HepG2 (cell line): Measurements from ENCODE around the gene ELL. TPM values are rescaled to one million over a fixed set of nuclear protein-coding genes. Genes with fewer than 3 reads are reported as not detected.

Source experiments
- ATAC-seq: fragments of 200-7000 bp; cut with Tn5 transposase; 3 replicates; pipeline ENCODE4 v1.9.1; 2020; ENCODE audit warnings: mild to moderate bottlenecking, moderate library complexity
- BruUV-seq: library from RNA; stranded (reverse); fragments of 400-500 nt; replicated peaks from 2 replicates; lab custom pipeline; 2021; lab: Mats Ljungman, UMichigan
- CTCF ChIA-PET: fragments of 300-600 bp; formaldehyde crosslinking; extraction: SDS; loops from one replicate; lab custom pipeline; 2021; ENCODE audit warnings: low total read pairs, inconsistent platforms, low intra/inter-chr PET ratio; lab: Yijun Ruan, JAX
- POLR2A ChIA-PET: fragments of 350-600 bp; sonication (Branson Sonifier 250); formaldehyde crosslinking; loops from one replicate; lab custom pipeline; 2020; ENCODE audit warnings: antibody characterized with exemption, inconsistent platforms; lab: Yijun Ruan, JAX
- DNase-seq: peaks from one replicate; pipeline ENCODE4 v3.0.0-alpha.2; 2015; ENCODE audit warnings: low spot score
- FAIRE-seq: peaks from 3 replicates; lab custom pipeline; 2011; peaks lifted over from hg19 to GRCh38; lab: Jason Lieb, UNC
- H2AFZ ChIP-seq: one replicate; pipeline ENCODE4 v1.6.1; 2011; ENCODE audit warnings: low read length, inconsistent platforms
- H3K27ac ChIP-seq: fragments of 300-600 bp; 3 replicates; pipeline ENCODE4 v1.8.0; 2011; ENCODE audit warnings: mixed run types, mild to moderate bottlenecking, mixed read lengths, low read length, inconsistent platforms; ENCODE audit not compliant: insufficient read depth; ENCODE audit errors: extremely low read length
- H3K27me3 ChIP-seq, 2 experiments: fragments of 200-600 bp in 1 of 2; 2 replicates in 1 of 2; 3 replicates in 1 of 2; pipeline versions ENCODE4 v1.6.0 to v1.8.0; 2011; ENCODE audit warnings: low read length in 2 of 2, mild to moderate bottlenecking in 2 of 2, moderate library complexity in 2 of 2, inconsistent platforms in 1 of 2; ENCODE audit not compliant: insufficient read depth in 2 of 2, control insufficient read depth in 1 of 2
- H3K36me3 ChIP-seq, 2 experiments: fragments of 200-600 bp in 1 of 2; replicated peaks in 1 of 2; 2 replicates in 1 of 2; 3 replicates in 1 of 2; pipeline versions ENCODE4 v1.5.1 to v1.8.0; 2011; ENCODE audit warnings: low read length in 2 of 2, inconsistent platforms in 1 of 2; ENCODE audit not compliant: insufficient read depth in 2 of 2, control insufficient read depth in 1 of 2
- H3K4me1 ChIP-seq: 2 replicates; pipeline ENCODE4 v1.5.1; 2012; ENCODE audit warnings: low read length, inconsistent platforms; ENCODE audit not compliant: insufficient read depth
- H3K4me2 ChIP-seq: 2 replicates; pipeline ENCODE4 v1.6.0; 2011; ENCODE audit warnings: low read depth, low read length, inconsistent platforms
- H3K4me3 ChIP-seq, 3 experiments: fragments of 200-600 bp in 1 of 3; sonication (generic), shearing (Covaris generic) in 1 of 3; replicated peaks in 1 of 3; 2 replicates each; pipeline ENCODE4 v1.5.1; 2011 to 2016; ENCODE audit warnings: low read length in 3 of 3, inconsistent platforms in 2 of 3, low read depth in 2 of 3, mild to moderate bottlenecking in 2 of 3, control low read depth in 1 of 3, mixed read lengths in 1 of 3; ENCODE audit not compliant: insufficient read depth in 1 of 3
- H3K79me2 ChIP-seq: one replicate; pipeline ENCODE4 v1.6.1; 2011; ENCODE audit warnings: low read length, inconsistent platforms; ENCODE audit not compliant: insufficient read depth
- H3K9ac ChIP-seq: 2 replicates; pipeline ENCODE4 v1.6.0; 2011; ENCODE audit warnings: mild to moderate bottlenecking, low read depth, low read length, inconsistent platforms; ENCODE audit not compliant: insufficient read depth
- H3K9me3 ChIP-seq: 2 replicates; pipeline ENCODE4 v1.5.1; 2012; ENCODE audit warnings: mild to moderate bottlenecking, low read length
- H4K20me1 ChIP-seq: 2 replicates; pipeline ENCODE4 v1.6.0; 2011; ENCODE audit warnings: inconsistent platforms, mild to moderate bottlenecking, low read length, moderate library complexity; ENCODE audit not compliant: insufficient read depth
- CHCHD3 ChIP-seq: sonication (generic); formaldehyde crosslinking; IDR thresholded peaks from 2 replicates; pipeline ENCODE4 v1.8.0; 2022; ENCODE audit warnings: mild to moderate bottlenecking, missing genetic modification reagents, moderate library complexity
- FOXO1 ChIP-seq: sonication (generic); formaldehyde crosslinking; IDR thresholded peaks from 2 replicates; pipeline ENCODE4 v1.4.0; 2020; ENCODE audit warnings: missing genetic modification reagents
- HBP1 ChIP-seq: IDR thresholded peaks from 2 replicates; pipeline ENCODE4 v1.6.1; 2016; ENCODE audit warnings: low read depth, control low read depth
- HOXA3 ChIP-seq: sonication (generic); formaldehyde crosslinking; IDR thresholded peaks from 2 replicates; pipeline ENCODE4 v1.5.0; 2020; ENCODE audit warnings: missing genetic modification reagents
- LCORL ChIP-seq, 2 experiments: fragments of 450-650 bp in 1 of 2; sonication (generic) in 1 of 2; formaldehyde crosslinking in 1 of 2; IDR thresholded peaks; 2 replicates each; pipeline versions ENCODE4 v1.5.0 to v1.6.1; 2017 to 2020; ENCODE audit warnings: antibody characterized with exemption in 1 of 2, missing genetic modification reagents in 1 of 2
- PHF21A ChIP-seq: sonication (generic); formaldehyde crosslinking; IDR thresholded peaks from 2 replicates; pipeline ENCODE4 v1.5.0; 2020; ENCODE audit warnings: mild to moderate bottlenecking, missing genetic modification reagents
- ZBTB4 ChIP-seq: sonication (generic); formaldehyde crosslinking; IDR thresholded peaks from 2 replicates; pipeline ENCODE4 v1.4.0; 2020; ENCODE audit warnings: missing genetic modification reagents, mild to moderate bottlenecking, borderline replicate concordance
- ZMYM3 ChIP-seq: sonication (generic); formaldehyde crosslinking; IDR thresholded peaks from 2 replicates; pipeline ENCODE4 v1.5.1; 2020; ENCODE audit warnings: mild to moderate bottlenecking, missing genetic modification reagents
- ZNF18 ChIP-seq: sonication (generic); formaldehyde crosslinking; IDR thresholded peaks from 2 replicates; pipeline ENCODE4 v1.8.0; 2022; ENCODE audit warnings: mild to moderate bottlenecking, missing genetic modification reagents; ENCODE audit not compliant: insufficient replicate concordance
- ZNF335 ChIP-seq: sonication (generic); formaldehyde crosslinking; IDR thresholded peaks from 2 replicates; pipeline ENCODE4 v1.4.0; 2020; ENCODE audit warnings: missing genetic modification reagents
- ZNF605 ChIP-seq: sonication (generic); formaldehyde crosslinking; IDR thresholded peaks from 2 replicates; pipeline ENCODE4 v1.8.0; 2022; ENCODE audit warnings: mild to moderate bottlenecking, missing genetic modification reagents
- ZNF709 ChIP-seq: sonication (generic); formaldehyde crosslinking; IDR thresholded peaks from 2 replicates; pipeline ENCODE4 v1.5.0; 2020; ENCODE audit warnings: mild to moderate bottlenecking, missing genetic modification reagents
- ZNF839 ChIP-seq: sonication (generic); formaldehyde crosslinking; IDR thresholded peaks from 2 replicates; pipeline ENCODE4 v1.4.0; 2020; ENCODE audit warnings: missing genetic modification reagents, mild to moderate bottlenecking, borderline replicate concordance
- WGBS: methylation state at CpG from one replicate; pipeline ENCODE4 v1.1.6; 2017; ENCODE audit warnings: low lambda C conversion rate; 5-methylcytosine and 5-hydroxymethylcytosine counted together
- in situ Hi-C: cut with HindIII; loops from 2 replicates; pipeline ENCODE4 v1.10.0; 2017; ENCODE audit warnings: low pct_unique_long_range_greater_than_20kb; ENCODE audit not compliant: extremely low pct_ligation_motif_present
- intact Hi-C: fragments of 100-400 bp; cut with micrococcal nuclease; formaldehyde crosslinking; loops from one replicate; pipeline ENCODE4 v1.10.0; 2022; ENCODE audit not compliant: unreplicated experiment
- polyA plus RNA-seq, 8 experiments: library from polyadenylated mRNA; depleted of rRNA in 3 of 8; stranded (reverse) in 7 of 8; unstranded in 1 of 8; fragments of >200 nt; fragmentation: Illumina TruSeq in 4 of 8; extraction: Trizol in 4 of 8; gene quantifications; 2 replicates each; pipeline versions ENCODE4 v1.2.1 to v1.2.3, GENCODE V29; 2011 to 2016; ENCODE audit warnings: low read depth in 4 of 8, missing spikeins in 1 of 8, mixed read lengths in 1 of 8; ENCODE audit not compliant: insufficient read depth in 1 of 8
- total RNA-seq, 5 experiments: library from RNA; depleted of rRNA; stranded (reverse); fragments of >200 nt; fragmentation: Illumina TruSeq; extraction: Trizol; gene quantifications; 2 replicates each; pipeline ENCODE4 v1.2.3, GENCODE V29; 2016; ENCODE audit warnings: low read depth in 1 of 5

ELL gene
- total and polyA plus RNA-seq, 2 of the 13 experiments (the other 11 are each of a cell fraction or from before 2014, with no cell fraction given) = 3.7 to 5.4 TPM

GRCh38 chr19:18536475-18536874 is 14.6 kb upstream of the ELL start:
- WGBS = 96% methylated on average over 9 of the region's 10 CpGs
- no peaks in the 10 kb centered on the region for H3K27me3 ChIP-seq
- FAIRE-seq = no peak
- no peak overlapping the region for H3K4me2 ChIP-seq
- DNase-seq = no peak
- H3K9me3 ChIP-seq = no peaks in the 10 kb centered on the region
- no peak overlapping the region for H2AFZ ChIP-seq
- no peak for ATAC-seq
- H3K4me1 ChIP-seq = no peaks in the 10 kb centered on the region
- TF ChIP-seq ZBTB4 (CRISPR knock-in tag) = no peak
- no peak for TF ChIP-seq ZNF839 (CRISPR knock-in tag)
- no peak for TF ChIP-seq ZNF709 (CRISPR knock-in tag)
- no peak for TF ChIP-seq LCORL (IDR thresholded peaks at IDR 0.05)
- no peak for TF ChIP-seq LCORL (CRISPR knock-in tag; IDR thresholded peaks at IDR 0.05)
- H3K27ac ChIP-seq = no peak overlapping the region
- no peaks in the 10 kb centered on the region for H3K79me2 ChIP-seq
- in situ Hi-C loops = no loop called here
- H3K9ac ChIP-seq = no peak overlapping the region
- peaks cover 5 to 35% of the 10 kb centered on the region in 2 experiments for H3K36me3 ChIP-seq
- H3K4me3 ChIP-seq = no peak overlapping the region
- intact Hi-C loops = no loop called here
- BruUV-seq = no TSS peak
- H4K20me1 ChIP-seq = no peaks in the 10 kb centered on the region
- ChIA-PET CTCF (no interaction called here), POLR2A (no interaction called here)

- no peaks in the 10 kb centered on the region for H3K9me3 ChIP-seq
- no peaks in the 10 kb centered on the region for H3K4me1 ChIP-seq
- ATAC-seq (no peak), DNase-seq (no peak), FAIRE-seq (no peak)
- intact Hi-C loops (no loop called here), in situ Hi-C loops (no loop called here)
- no peak overlapping the region for H3K27ac ChIP-seq
- WGBS = 100% methylated on average over 3 of the region's 4 CpGs
- POLR2A ChIA-PET = no interaction called here
- H4K20me1 ChIP-seq = no peaks in the 10 kb centered on the region
- H3K4me2 ChIP-seq = no peak overlapping the region
- H3K4me3 ChIP-seq = no peak overlapping the region
- no peaks in the 10 kb centered on the region for H3K27me3 ChIP-seq
- BruUV-seq = no TSS peak
- H2AFZ ChIP-seq = no peak overlapping the region
- H3K79me2 ChIP-seq = no peaks in the 10 kb centered on the region
- H3K36me3 ChIP-seq = peaks cover 0 to 19% of the 10 kb centered on the region in 2 experiments; a peak in 4 of 5 replicates
- no peak overlapping the region for H3K9ac ChIP-seq
- CTCF ChIA-PET = no interaction called here
- TF ChIP-seq HBP1 (CRISPR knock-in tag) = no peak
- TF ChIP-seq CHCHD3 (CRISPR knock-in tag) = no peak
- no peak for TF ChIP-seq ZNF605 (CRISPR knock-in tag)
- no peak for TF ChIP-seq HOXA3 (CRISPR knock-in tag)
- no peak for TF ChIP-seq PHF21A (CRISPR knock-in tag)
- no peak for TF ChIP-seq ZNF335 (CRISPR knock-in tag)
- TF ChIP-seq ZNF18 (CRISPR knock-in tag) = no peak
- TF ChIP-seq ZMYM3 (CRISPR knock-in tag) = peak; percentile 69
- no peak for TF ChIP-seq FOXO1 (CRISPR knock-in tag)
These were observed 11.2 kb upstream of the ELL start for GRCh38 chr19:18533058-18533457.
